Measurements from ENCODE around the gene TPD52L1. TPM values are rescaled to one million over a fixed set of nuclear protein-coding genes. Genes with fewer than 3 reads are reported as not detected.

The TPD52L1 gene
- total RNA-seq, 1 experiment from 2014 or later, result 50.6 TPM

- DNase-seq, result no peak
- H3K4me1 Mint-ChIP-seq (ENCODE audit: low read depth, unreplicated experiment), result peaks cover 24% of the 10 kb centered on the region
- H3K27ac Mint-ChIP-seq (ENCODE audit: unreplicated experiment), result no peak overlapping the region
- CTCF ChIA-PET, result no interaction called here
- intact Hi-C loops (cut with micrococcal nuclease; ENCODE audit: unreplicated experiment), result no loop called here
- no peaks in the 10 kb centered on the region for H3K9me3 Mint-ChIP-seq (ENCODE audit: low read depth, unreplicated experiment)
- H3K36me3 Mint-ChIP-seq (ENCODE audit: insufficient read depth, unreplicated experiment), result no peaks in the 10 kb centered on the region
- no peak overlapping the region for H3K4me3 Mint-ChIP-seq (ENCODE audit: low read depth, unreplicated experiment)
- no TSS peak for BruUV-seq (replicated peaks)
- no peaks in the 10 kb centered on the region for H3K27me3 Mint-ChIP-seq (ENCODE audit: unreplicated experiment)
- TF ChIP-seq CTCF (IDR thresholded peaks at IDR 0.05; ENCODE audit: unreplicated experiment), result no peak
Measured at GRCh38 chr6:125174626-125175025, 21.1 kb downstream of the TPD52L1 start.

- Mint-ChIP-seq H3K9me3 (ENCODE audit: low read depth, unreplicated experiment) (no peaks in the 10 kb centered on the region), H3K27me3 (ENCODE audit: unreplicated experiment) (no peaks in the 10 kb centered on the region), H3K4me1 (ENCODE audit: low read depth, unreplicated experiment) (peaks cover 18% of the 10 kb centered on the region), H3K4me3 (ENCODE audit: low read depth, unreplicated experiment) (no peak overlapping the region), H3K27ac (ENCODE audit: unreplicated experiment) (no peak overlapping the region), H3K36me3 (ENCODE audit: insufficient read depth, unreplicated experiment) (no peaks in the 10 kb centered on the region)
- no TSS peak for BruUV-seq (replicated peaks)
- CTCF ChIA-PET, result interaction anchor here (0.6 to 0.9 kb wide), 2 partner anchors 12 to 202 kb away, joined by 3 read pairs; no protein-coding TSS in a partner anchor
- intact Hi-C loops (cut with micrococcal nuclease; ENCODE audit: unreplicated experiment), result no loop called here
- no peak for DNase-seq
- no peak for TF ChIP-seq CTCF (IDR thresholded peaks at IDR 0.05; ENCODE audit: unreplicated experiment)
Measured at GRCh38 chr6:125175466-125176048, 22.0 kb downstream of the TPD52L1 start.

DNA sequence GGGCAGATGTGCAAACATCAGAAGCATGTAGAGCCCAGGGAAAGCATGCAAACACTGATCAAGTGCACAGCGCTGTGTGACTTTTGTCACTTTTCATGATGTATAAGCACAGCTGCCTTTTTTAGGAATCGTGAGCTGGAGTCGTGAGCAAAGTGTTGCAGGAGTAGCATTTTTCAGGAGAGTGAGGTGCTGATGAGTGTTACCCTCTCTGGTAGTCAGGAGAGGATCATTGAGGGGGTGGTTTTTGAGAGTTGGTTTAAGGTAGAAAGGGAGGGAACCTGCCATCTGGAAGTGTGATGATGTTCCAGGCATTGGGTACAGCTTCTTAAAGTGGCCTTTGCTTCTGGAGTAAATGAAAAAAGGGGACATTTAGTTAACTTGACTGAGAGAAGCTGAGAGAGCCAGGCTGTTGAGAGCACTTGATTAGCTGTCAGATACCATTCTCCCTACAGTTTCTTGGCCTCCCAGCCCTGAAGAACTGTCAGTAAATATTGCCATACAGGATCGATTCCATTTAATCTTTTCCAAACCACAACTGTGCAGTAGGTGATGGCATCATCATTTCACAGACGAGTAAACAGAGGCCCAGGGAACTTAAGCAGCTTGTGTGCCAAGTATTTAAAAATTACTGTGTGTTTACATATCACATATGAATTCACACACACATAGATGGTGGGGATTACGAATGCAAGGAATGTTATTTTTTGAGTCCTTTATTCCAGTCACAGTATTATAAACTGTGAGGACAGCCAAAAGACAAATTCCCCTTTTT lies 28.9 kb downstream of the TPD52L1 start:
- Mint-ChIP-seq H3K36me3 (ENCODE audit: insufficient read depth, unreplicated experiment) (no peaks in the 10 kb centered on the region), H3K27ac (ENCODE audit: unreplicated experiment) (no peak overlapping the region), H3K4me3 (ENCODE audit: low read depth, unreplicated experiment) (no peak overlapping the region), H3K27me3 (ENCODE audit: unreplicated experiment) (no peaks in the 10 kb centered on the region), H3K9me3 (ENCODE audit: low read depth, unreplicated experiment) (no peaks in the 10 kb centered on the region), H3K4me1 (ENCODE audit: low read depth, unreplicated experiment) (peaks cover 19% of the 10 kb centered on the region)
- no peak for TF ChIP-seq CTCF (IDR thresholded peaks at IDR 0.05; ENCODE audit: unreplicated experiment)
- intact Hi-C loops (cut with micrococcal nuclease; ENCODE audit: unreplicated experiment), result no loop called here
- CTCF ChIA-PET, result interaction anchor here (0.8 to 1.2 kb wide), 4 partner anchors 9 to 38 kb away, joined by 3 to 4 read pairs (median 4); partner anchors contain the start of gene TPD52L1
- BruUV-seq (replicated peaks), result no TSS peak
- no peak for DNase-seq

GRCh38 chr6:125183391-125183790 lies 29.8 kb downstream of the TPD52L1 start:
- CTCF ChIA-PET, result no interaction called here
- Mint-ChIP-seq H3K4me1 (ENCODE audit: low read depth, unreplicated experiment) (peaks cover 19% of the 10 kb centered on the region), H3K27ac (ENCODE audit: unreplicated experiment) (no peak overlapping the region), H3K27me3 (ENCODE audit: unreplicated experiment) (no peaks in the 10 kb centered on the region), H3K36me3 (ENCODE audit: insufficient read depth, unreplicated experiment) (no peaks in the 10 kb centered on the region), H3K9me3 (ENCODE audit: low read depth, unreplicated experiment) (no peaks in the 10 kb centered on the region), H3K4me3 (ENCODE audit: low read depth, unreplicated experiment) (no peak overlapping the region)
- TF ChIP-seq CTCF (IDR thresholded peaks at IDR 0.05; ENCODE audit: unreplicated experiment), result no peak
- BruUV-seq (replicated peaks), result no TSS peak
- intact Hi-C loops (cut with micrococcal nuclease; ENCODE audit: unreplicated experiment), result no loop called here
- DNase-seq, result no peak
